ENCODE results near the gene DUSP1.

DNA sequence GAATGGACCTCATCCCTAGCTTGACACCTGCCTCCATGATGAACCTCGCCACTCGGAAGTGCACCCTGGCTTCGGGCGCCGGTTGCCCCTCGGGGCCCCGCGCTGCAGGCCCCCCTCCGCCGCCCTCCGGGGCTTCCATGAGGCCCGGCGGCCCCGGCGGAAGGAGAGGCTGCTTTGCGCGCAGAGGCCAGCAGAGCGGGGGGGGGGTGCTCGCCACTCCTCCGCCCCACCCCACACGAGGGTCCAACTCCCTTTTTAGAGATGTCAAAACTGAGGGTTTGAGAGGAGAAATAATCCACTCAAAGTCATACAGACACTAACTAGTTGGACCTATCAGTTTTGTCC is 7.9 kb downstream of the DUSP1 start:
- TF ChIP-seq POLR2A (IDR thresholded peaks at IDR 0.05; ENCODE audit: low read depth, low read length) (no peak), TAF1 (IDR thresholded peaks at IDR 0.05; ENCODE audit: low read depth, low read length) (no peak), POLR2AphosphoS5 (IDR thresholded peaks at IDR 0.05; ENCODE audit: low read depth, low read length) (no peak), SPI1 (IDR thresholded peaks at IDR 0.05; ENCODE audit: low read depth, low read length) (no peak), POU2F2 (IDR thresholded peaks at IDR 0.05; ENCODE audit: low read depth, low read length) (no peak)

All from GM12891 (cell line).